H1 (cell line): ENCODE measurements around the gene MFNG.

ENCODE experiments used
- CHD2 ChIP-seq: IDR thresholded peaks from 2 replicates; pipeline ENCODE4 v1.6.1; 2012; ENCODE audit warnings: low read length, improper control_type of control experiment
- CTCF ChIP-seq, 3 experiments: IDR thresholded peaks; 1 replicate in 2 of 3; 2 replicates in 1 of 3; pipeline versions ENCODE4 v1.5.1 to v1.6.1; 2011; ENCODE audit warnings: low read length in 3 of 3, mild to moderate bottlenecking in 3 of 3, inconsistent platforms in 2 of 3, low read depth in 1 of 3, moderate library complexity in 1 of 3; ENCODE audit not compliant: insufficient read depth in 1 of 3; ENCODE audit errors: control extremely low read depth in 1 of 3
- EP300 ChIP-seq, 2 experiments: IDR thresholded peaks; 1 replicate in 1 of 2; 2 replicates in 1 of 2; pipeline ENCODE4 v1.6.1; 2011 to 2012; ENCODE audit warnings: low read depth in 2 of 2, low read length in 2 of 2, mild to moderate bottlenecking in 2 of 2, borderline replicate concordance in 1 of 2, inconsistent platforms in 1 of 2, moderate library complexity in 1 of 2
- EZH2 ChIP-seq: fragments of 200-600 bp; sonication (generic); IDR thresholded peaks from 2 replicates; pipeline ENCODE4 v1.7.1; 2012; ENCODE audit warnings: low read depth, mild to moderate bottlenecking, moderate library complexity, low read length, inconsistent platforms; ENCODE audit not compliant: severe bottlenecking
- HDAC6 ChIP-seq: IDR thresholded peaks from one replicate; pipeline ENCODE4 v1.7.1; 2012; ENCODE audit warnings: low read depth, mild to moderate bottlenecking, inconsistent platforms, low read length, moderate library complexity
- JUND ChIP-seq: IDR thresholded peaks from 2 replicates; pipeline ENCODE4 v1.6.1; 2011; ENCODE audit warnings: mild to moderate bottlenecking, improper control_type of control experiment, low read length
- KDM1A ChIP-seq: fragments of 200-600, 300-600 bp; sonication (generic); IDR thresholded peaks from 2 replicates; pipeline ENCODE4 v1.7.1; 2016; ENCODE audit warnings: mild to moderate bottlenecking, low read length, borderline replicate concordance
- KDM5A ChIP-seq: fragments of 200-600 bp; IDR thresholded peaks from 2 replicates; pipeline ENCODE4 v1.7.1; 2012; ENCODE audit warnings: mild to moderate bottlenecking, low read length, inconsistent platforms, mixed read lengths
- POLR2A ChIP-seq, 2 experiments: IDR thresholded peaks; 1 replicate in 1 of 2; 2 replicates in 1 of 2; pipeline ENCODE4 v1.6.1; 2011; ENCODE audit warnings: low read depth in 2 of 2, low read length in 2 of 2, mild to moderate bottlenecking in 2 of 2; ENCODE audit errors: control extremely low read depth in 1 of 2
- POLR2AphosphoS5 ChIP-seq: IDR thresholded peaks from 2 replicates; pipeline ENCODE4 v1.6.1; 2011; ENCODE audit warnings: low read depth, low read length
- RNF2 ChIP-seq: fragments of 200-900, 300-1000 bp; sonication (generic); IDR thresholded peaks from 2 replicates; pipeline ENCODE4 v1.7.1; 2016; ENCODE audit warnings: borderline replicate concordance, low read depth, mild to moderate bottlenecking, antibody characterized with exemption, low read length; ENCODE audit not compliant: poor library complexity, severe bottlenecking; ENCODE audit errors: missing control alignments
- TAF1 ChIP-seq: IDR thresholded peaks from 2 replicates; pipeline ENCODE4 v1.6.1; 2011; ENCODE audit warnings: mild to moderate bottlenecking, low read depth, low read length

- no peak for TF ChIP-seq RNF2
- TF ChIP-seq CTCF (IDR thresholded peaks at IDR 0.05; ENCODE audit: control extremely low read depth in 1 of 3, insufficient read depth in 1 of 3, low read depth in 1 of 3, low read length in 3 of 3): no peak
- TF ChIP-seq EP300 (IDR thresholded peaks at IDR 0.05; ENCODE audit: borderline replicate concordance in 1 of 2, low read depth in 2 of 2, low read length in 2 of 2): no peak
- TF ChIP-seq HDAC6: no peak
- no peak for TF ChIP-seq POLR2A (IDR thresholded peaks at IDR 0.05; ENCODE audit: control extremely low read depth in 1 of 2, low read depth in 2 of 2, low read length in 2 of 2)
- no peak for TF ChIP-seq TAF1
- TF ChIP-seq POLR2AphosphoS5: no peak
- TF ChIP-seq KDM5A: no peak
- TF ChIP-seq EZH2: no peak
- no peak for TF ChIP-seq KDM1A
- no peak for TF ChIP-seq CHD2
- no peak for TF ChIP-seq JUND
Observed at GRCh38 chr22:37517826-37518450, 31.8 kb upstream of the MFNG start.
